Thoracic aorta (tissue), 2 donors: Measurements from ENCODE around the gene AWAT2. TPM values are rescaled to one million over a fixed set of nuclear protein-coding genes. Genes with fewer than 3 reads are reported as not detected.

Source experiments
- ATAC-seq: fragments of 150-250 bp; one replicate; pipeline ENCODE4 v1.8.0; 2017; ENCODE audit warnings: low read depth; ENCODE audit not compliant: insufficient number of reproducible peaks, low FRiP score
- DNase-seq: peaks from one replicate; pipeline ENCODE4 v3.0.0-alpha.2; 2020; ENCODE audit warnings: low spot score
- H3K27ac ChIP-seq, 2 donors: fragments of 200-600 bp; sonication (generic); 1 replicate in 1 of 2; 2 replicates in 1 of 2; pipeline ENCODE4 v1.5.1; 2016; ENCODE audit warnings: mild to moderate bottlenecking in 2 of 2, moderate library complexity in 2 of 2
- H3K27me3 ChIP-seq: fragments of 200-600 bp; sonication (generic); replicated peaks from 2 replicates; pipeline ENCODE4 v1.6.0; 2016; ENCODE audit warnings: mild to moderate bottlenecking; ENCODE audit not compliant: insufficient read depth
- H3K36me3 ChIP-seq: fragments of 200-600 bp; sonication (generic); one replicate; pipeline ENCODE4 v1.5.1; 2016
- H3K4me1 ChIP-seq, 2 donors: fragments of 200-600 bp; sonication (generic); 1 replicate in 1 of 2; 2 replicates in 1 of 2; pipeline versions ENCODE4 v1.5.1 to v1.6.0; 2016; ENCODE audit warnings: low read depth in 2 of 2, mild to moderate bottlenecking in 1 of 2; ENCODE audit not compliant: control insufficient read depth in 1 of 2
- H3K4me3 ChIP-seq: fragments of 200-600 bp; sonication (generic); 2 replicates; pipeline ENCODE4 v1.5.1; 2016; ENCODE audit warnings: mild to moderate bottlenecking
- H3K9me3 ChIP-seq: fragments of 200-600 bp; sonication (generic); 2 replicates; pipeline ENCODE4 v1.5.1; 2016
- CTCF ChIP-seq: fragments of 200-600 bp; sonication (generic); IDR thresholded peaks from one replicate; pipeline ENCODE4 v1.5.1; 2019; ENCODE audit warnings: antibody characterized with exemption
- total RNA-seq, 2 donors: library from RNA; depleted of rRNA; stranded (reverse); fragments of >200 nt; gene quantifications; one replicate each; pipeline versions ENCODE4 v1.1.0 to v1.2.3, GENCODE V29; 2016

Gene AWAT2
- total RNA-seq, 2 donors from 2014 or later: not detected

- H3K27me3 ChIP-seq: no peaks in the 10 kb centered on the region
- H3K9me3 ChIP-seq: no peaks in the 10 kb centered on the region
- H3K4me3 ChIP-seq: no peak overlapping the region
- TF ChIP-seq CTCF: no peak
- H3K4me1 ChIP-seq: no peaks in the 10 kb centered on the region
- no peak for ATAC-seq
- no peaks in the 10 kb centered on the region for H3K36me3 ChIP-seq
- H3K27ac ChIP-seq: no peak overlapping the region
- DNase-seq: no peak
Observed at GRCh38 chrX:70052895-70053615, 3.3 kb upstream of the AWAT2 start.

- Histone ChIP-seq H3K4me3 (no peak overlapping the region), H3K27me3 (no peaks in the 10 kb centered on the region), H3K4me1 (no peaks in the 10 kb centered on the region), H3K36me3 (no peaks in the 10 kb centered on the region), H3K9me3 (no peaks in the 10 kb centered on the region), H3K27ac (no peak overlapping the region)
- no peak for ATAC-seq
- TF ChIP-seq CTCF: no peak
- DNase-seq: no peak
Observed at GRCh38 chrX:70049406-70049805, 332 bp downstream of the AWAT2 start.

GRCh38 chrX:70046978-70047377 is 2.8 kb downstream of the AWAT2 start:
- H3K9me3 ChIP-seq: no peaks in the 10 kb centered on the region
- no peak overlapping the region for H3K4me3 ChIP-seq
- H3K36me3 ChIP-seq: no peaks in the 10 kb centered on the region
- no peaks in the 10 kb centered on the region for H3K4me1 ChIP-seq
- DNase-seq: no peak
- no peak for ATAC-seq
- H3K27me3 ChIP-seq: no peaks in the 10 kb centered on the region
- TF ChIP-seq CTCF: no peak
- no peak overlapping the region for H3K27ac ChIP-seq

GRCh38 chrX:70044541-70045245 is 5.0 kb downstream of the AWAT2 start:
- no peak for ATAC-seq
- no peak overlapping the region for H3K4me3 ChIP-seq
- H3K9me3 ChIP-seq: no peaks in the 10 kb centered on the region
- no peak overlapping the region for H3K27ac ChIP-seq
- DNase-seq: no peak
- H3K27me3 ChIP-seq: no peaks in the 10 kb centered on the region
- TF ChIP-seq CTCF: no peak
- H3K36me3 ChIP-seq: no peaks in the 10 kb centered on the region
- H3K4me1 ChIP-seq: no peaks in the 10 kb centered on the region

- TF ChIP-seq CTCF: no peak
- H3K4me1 ChIP-seq: no peaks in the 10 kb centered on the region
- H3K9me3 ChIP-seq: no peaks in the 10 kb centered on the region
- ATAC-seq: no peak
- no peak overlapping the region for H3K27ac ChIP-seq
- H3K36me3 ChIP-seq: no peaks in the 10 kb centered on the region
- H3K27me3 ChIP-seq: no peaks in the 10 kb centered on the region
- no peak for DNase-seq
- H3K4me3 ChIP-seq: no peak overlapping the region
Observed at GRCh38 chrX:70043685-70044084, 6.1 kb downstream of the AWAT2 start.
